WTC11 (cell line): ENCODE measurements around the gene UBXN10.

Experiments
- CREM ChIP-seq: sonication (generic); formaldehyde crosslinking; IDR thresholded peaks from 2 replicates; pipeline ENCODE4 v1.8.1; 2022; ENCODE audit warnings: mild to moderate bottlenecking, missing genetic modification reagents, moderate library complexity
- TCF7 ChIP-seq: sonication (generic); formaldehyde crosslinking; IDR thresholded peaks from 2 replicates; pipeline ENCODE4 v1.8.0; 2022; ENCODE audit warnings: mild to moderate bottlenecking, low read depth, missing genetic modification reagents, moderate library complexity
- TF ChIP-seq, protein P1 (sequence below): sonication (generic); formaldehyde crosslinking; IDR thresholded peaks from 2 replicates; pipeline ENCODE4 v1.8.1; 2023; ENCODE audit warnings: mild to moderate bottlenecking, missing genetic modification reagents, borderline replicate concordance
- TF ChIP-seq, protein P2 (sequence below): fragments of 200-600 bp; IDR thresholded peaks from 2 replicates; pipeline ENCODE4 v1.8.0; 2022; ENCODE audit warnings: antibody characterized with exemption

DNA sequence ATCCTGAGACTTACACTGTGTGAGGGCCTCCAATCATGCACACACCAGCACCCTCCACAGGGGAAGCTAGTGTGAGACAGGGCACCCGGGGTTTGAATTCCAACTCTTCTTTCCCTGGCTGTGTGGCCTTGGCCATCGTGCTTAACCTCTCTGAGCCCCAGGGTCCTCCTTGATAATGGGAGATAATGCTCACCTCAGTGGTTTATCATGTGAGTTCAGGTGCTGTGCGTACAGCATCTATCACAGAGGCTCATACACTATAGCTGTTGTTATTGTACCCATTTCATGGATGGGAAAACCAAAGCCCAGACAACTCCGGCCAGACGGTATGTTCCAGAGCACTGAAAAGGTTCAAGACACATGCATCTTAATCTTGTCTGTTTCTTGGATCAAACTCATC is 16.0 kb upstream of the UBXN10 start:
- TF ChIP-seq, protein P1, sequence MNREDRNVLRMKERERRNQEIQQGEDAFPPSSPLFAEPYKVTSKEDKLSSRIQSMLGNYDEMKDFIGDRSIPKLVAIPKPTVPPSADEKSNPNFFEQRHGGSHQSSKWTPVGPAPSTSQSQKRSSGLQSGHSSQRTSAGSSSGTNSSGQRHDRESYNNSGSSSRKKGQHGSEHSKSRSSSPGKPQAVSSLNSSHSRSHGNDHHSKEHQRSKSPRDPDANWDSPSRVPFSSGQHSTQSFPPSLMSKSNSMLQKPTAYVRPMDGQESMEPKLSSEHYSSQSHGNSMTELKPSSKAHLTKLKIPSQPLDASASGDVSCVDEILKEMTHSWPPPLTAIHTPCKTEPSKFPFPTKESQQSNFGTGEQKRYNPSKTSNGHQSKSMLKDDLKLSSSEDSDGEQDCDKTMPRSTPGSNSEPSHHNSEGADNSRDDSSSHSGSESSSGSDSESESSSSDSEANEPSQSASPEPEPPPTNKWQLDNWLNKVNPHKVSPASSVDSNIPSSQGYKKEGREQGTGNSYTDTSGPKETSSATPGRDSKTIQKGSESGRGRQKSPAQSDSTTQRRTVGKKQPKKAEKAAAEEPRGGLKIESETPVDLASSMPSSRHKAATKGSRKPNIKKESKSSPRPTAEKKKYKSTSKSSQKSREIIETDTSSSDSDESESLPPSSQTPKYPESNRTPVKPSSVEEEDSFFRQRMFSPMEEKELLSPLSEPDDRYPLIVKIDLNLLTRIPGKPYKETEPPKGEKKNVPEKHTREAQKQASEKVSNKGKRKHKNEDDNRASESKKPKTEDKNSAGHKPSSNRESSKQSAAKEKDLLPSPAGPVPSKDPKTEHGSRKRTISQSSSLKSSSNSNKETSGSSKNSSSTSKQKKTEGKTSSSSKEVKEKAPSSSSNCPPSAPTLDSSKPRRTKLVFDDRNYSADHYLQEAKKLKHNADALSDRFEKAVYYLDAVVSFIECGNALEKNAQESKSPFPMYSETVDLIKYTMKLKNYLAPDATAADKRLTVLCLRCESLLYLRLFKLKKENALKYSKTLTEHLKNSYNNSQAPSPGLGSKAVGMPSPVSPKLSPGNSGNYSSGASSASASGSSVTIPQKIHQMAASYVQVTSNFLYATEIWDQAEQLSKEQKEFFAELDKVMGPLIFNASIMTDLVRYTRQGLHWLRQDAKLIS (CRISPR knock-in tag), result no peak
- TF ChIP-seq, protein P2, sequence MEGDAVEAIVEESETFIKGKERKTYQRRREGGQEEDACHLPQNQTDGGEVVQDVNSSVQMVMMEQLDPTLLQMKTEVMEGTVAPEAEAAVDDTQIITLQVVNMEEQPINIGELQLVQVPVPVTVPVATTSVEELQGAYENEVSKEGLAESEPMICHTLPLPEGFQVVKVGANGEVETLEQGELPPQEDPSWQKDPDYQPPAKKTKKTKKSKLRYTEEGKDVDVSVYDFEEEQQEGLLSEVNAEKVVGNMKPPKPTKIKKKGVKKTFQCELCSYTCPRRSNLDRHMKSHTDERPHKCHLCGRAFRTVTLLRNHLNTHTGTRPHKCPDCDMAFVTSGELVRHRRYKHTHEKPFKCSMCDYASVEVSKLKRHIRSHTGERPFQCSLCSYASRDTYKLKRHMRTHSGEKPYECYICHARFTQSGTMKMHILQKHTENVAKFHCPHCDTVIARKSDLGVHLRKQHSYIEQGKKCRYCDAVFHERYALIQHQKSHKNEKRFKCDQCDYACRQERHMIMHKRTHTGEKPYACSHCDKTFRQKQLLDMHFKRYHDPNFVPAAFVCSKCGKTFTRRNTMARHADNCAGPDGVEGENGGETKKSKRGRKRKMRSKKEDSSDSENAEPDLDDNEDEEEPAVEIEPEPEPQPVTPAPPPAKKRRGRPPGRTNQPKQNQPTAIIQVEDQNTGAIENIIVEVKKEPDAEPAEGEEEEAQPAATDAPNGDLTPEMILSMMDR, result no peak
- TF ChIP-seq CREM (CRISPR knock-in tag) (no peak), TCF7 (CRISPR knock-in tag) (no peak)
